HG03108 (cell line): ENCODE measurements around the gene CYP20A1.
"Not testable (repeated sequence)": the region's sequence is repeated elsewhere in the genome, so short reads cannot be mapped to it uniquely, and the experiment has no call there.

Source experiments
- ATAC-seq: cut with Tn5 transposase; IDR thresholded peaks from one replicate; pipeline ENCODE4 v1.9.1; 2021; ENCODE audit warnings: moderate library complexity; ENCODE audit not compliant: unreplicated experiment

The CYP20A1 gene

DNA sequence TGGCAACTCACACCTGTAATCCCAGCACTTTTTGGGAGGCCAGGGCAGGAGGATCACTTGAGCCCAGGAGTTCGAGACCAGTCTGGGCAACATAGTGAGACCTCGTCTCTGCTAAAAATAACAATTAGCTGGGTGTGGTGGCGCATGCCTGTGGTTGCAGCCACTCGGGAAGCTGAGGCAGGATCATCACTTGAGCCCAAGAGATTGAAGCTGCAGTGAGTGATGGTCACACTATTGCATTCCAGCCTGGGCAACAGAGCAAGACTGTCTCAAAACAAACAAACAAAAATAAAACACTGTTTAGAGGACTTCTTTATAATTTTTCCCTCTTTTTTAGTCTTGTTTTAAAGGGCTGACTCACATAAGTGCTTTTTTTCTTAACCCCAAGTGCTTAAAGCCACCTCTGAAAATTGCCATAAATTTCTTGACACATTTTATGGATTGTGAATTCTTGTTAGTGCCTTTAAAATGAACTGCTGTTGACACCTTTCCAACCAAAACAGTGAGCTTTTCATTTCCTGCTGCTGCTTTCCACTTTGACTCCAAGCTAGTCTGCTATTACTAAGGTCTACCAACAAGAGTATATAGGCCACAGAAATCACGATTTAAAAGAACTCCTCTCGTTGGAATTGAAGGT is 41.7 kb downstream of the CYP20A1 start:
- no peak for ATAC-seq

GRCh38 chr2:203282101-203282500 is 43.3 kb downstream of the CYP20A1 start:
- ATAC-seq = no peak

DNA sequence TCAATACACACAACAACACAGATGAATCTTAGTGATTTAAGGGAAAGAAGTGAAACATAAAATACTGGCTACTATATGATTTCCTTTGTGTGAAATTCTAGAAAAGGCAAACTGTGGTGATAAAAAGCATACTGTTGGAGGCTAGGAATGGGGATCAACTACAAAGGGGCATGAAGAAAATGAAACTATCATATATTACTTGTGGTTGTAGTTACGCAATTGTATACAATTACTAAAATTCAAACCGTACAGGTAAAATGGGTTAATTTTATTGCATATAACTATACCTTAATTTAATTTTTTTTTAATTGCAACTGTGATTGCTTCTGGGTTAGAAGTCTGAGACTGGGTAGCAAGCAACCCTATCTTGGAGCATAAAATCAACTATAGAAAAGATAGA is 47.7 kb downstream of the CYP20A1 start:
- no peak for ATAC-seq

GRCh38 chr2:203301667-203302066 is 62.8 kb downstream of the CYP20A1 start:
- no peak for ATAC-seq

- not testable (repeated sequence) for ATAC-seq
Observed at GRCh38 chr2:203302586-203302985, 63.8 kb downstream of the CYP20A1 start.

GRCh38 chr2:203310688-203311436 is 72.0 kb downstream of the CYP20A1 start:
- ATAC-seq = no peak

DNA sequence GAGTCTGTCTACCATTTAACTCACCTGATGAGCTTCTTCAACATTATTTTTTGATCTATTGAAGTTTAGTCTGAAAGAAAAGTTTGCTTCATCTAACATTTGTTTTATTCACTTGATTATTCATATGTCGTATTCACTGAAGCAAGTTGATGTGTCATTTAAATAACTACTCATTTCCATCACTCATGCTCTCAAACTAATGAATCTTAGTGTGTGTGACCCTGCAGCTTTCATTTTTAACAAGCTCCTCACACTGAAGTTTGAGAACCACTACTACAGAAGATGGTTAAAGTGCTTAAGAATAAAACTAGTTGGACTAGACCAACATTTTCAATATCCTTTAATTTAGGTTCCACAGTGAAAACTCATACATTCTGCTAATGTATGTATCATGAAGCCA is 87.5 kb downstream of the CYP20A1 start:
- no peak for ATAC-seq

DNA sequence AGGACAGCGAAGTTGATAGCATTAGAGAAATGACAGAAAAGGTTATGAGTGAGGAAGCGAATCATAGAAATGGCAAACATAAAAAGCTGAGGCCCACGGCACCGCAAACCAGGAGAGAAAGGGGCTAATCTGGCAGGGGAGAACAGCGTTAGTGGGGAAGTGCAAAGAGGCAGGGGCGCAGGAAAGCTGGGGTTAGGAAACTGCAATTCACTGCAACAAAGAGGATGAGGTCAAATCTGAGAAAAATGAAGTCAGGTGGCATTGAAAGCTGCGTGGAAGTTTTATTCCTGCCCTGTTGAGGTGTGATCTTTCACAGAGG is 88.7 kb downstream of the CYP20A1 start:
- no peak for ATAC-seq

DNA sequence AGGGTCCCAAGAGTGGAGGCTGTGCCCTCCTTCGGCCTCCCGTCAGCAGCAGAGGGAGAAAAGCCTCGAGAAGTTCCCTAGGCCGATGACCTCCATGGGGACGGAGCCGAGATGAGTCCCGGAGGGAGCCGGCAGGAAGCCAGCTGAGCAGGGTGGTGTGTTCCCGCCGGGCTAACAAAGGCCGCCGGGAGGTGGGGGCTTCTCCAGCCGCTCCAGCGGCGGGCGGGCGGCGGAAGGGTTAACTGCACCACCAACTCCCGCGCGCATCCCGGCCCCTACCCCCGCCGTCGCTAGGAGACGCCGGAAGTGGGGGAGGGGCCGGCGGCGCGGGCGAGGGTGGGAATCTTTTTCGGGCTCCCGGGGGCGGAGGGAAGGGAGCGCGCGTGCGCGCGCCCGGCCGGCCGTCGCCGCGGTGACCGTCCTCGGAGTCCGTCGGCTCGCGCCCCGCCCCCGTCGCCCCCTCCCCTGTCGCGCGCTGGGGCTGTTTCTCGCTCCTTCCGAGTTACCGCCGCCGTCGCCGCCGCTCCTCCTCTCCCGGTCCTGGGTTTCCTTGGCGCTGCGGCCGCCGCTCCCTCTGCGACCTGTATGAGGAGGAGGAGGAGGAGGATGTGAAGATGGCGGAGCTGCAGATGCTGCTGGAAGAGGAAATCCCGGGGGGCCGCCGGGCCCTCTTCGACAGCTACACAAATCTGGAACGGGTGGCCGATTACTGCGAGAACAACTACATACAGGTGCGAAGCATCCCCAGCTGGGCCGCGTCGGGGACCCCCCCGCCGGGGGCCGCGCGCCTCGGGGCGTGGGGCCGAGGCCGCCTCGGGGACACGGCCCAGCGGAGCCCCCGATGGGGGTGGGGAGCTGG is 89.3 kb downstream of the CYP20A1 start, which contains the start of gene ABI2:
Gene ABI2, plus strand, starts transcription at position 494 of the 859 bp plus-strand sequence. Its CDS starts 121 bp downstream, at position 615.
- ATAC-seq = peak; percentile 66

DNA sequence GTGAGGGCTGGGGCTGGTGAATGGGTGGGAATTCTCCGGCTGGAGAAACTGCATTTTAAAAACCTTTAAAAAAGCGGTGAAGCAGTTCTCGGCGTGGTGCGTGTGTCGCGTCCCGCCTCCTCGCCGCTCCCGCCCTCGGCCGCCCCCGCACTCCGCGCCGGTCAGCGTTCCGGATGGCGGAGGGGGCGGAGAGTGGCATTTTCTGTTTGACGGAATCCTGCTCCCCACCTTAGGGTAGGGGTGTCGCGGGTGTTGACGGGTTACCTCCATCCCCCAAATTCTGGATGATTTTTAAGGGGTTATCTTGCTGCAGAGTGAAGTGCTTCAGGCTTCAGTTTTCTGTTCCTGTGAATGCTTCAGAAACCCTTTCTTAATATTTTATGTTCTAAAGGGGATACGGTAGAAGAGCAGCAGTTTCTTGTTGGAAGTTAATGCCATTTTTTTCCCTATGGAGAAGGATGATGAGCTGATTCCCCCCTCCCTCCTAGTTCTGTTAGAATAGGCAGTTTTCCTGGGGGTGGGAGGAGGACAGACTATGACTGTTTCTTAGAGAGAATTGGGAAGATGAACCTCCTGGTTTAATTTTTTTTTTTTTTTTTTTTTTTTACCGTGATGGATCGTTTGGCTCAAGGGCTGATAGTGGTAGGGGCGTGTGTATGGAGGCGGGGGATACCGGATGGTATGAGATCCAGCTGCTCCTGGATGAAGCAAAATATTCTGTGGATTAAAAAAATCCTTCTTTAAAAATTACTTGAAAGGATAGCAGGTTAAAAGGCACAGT is 90.1 kb downstream of the CYP20A1 start:
- peak; percentile 48 for ATAC-seq

- no peak for ATAC-seq
Observed at GRCh38 chr2:203330434-203330833, 91.6 kb downstream of the CYP20A1 start.

- no peak for ATAC-seq
Observed at GRCh38 chr2:203338322-203338721, 99.5 kb downstream of the CYP20A1 start.

DNA sequence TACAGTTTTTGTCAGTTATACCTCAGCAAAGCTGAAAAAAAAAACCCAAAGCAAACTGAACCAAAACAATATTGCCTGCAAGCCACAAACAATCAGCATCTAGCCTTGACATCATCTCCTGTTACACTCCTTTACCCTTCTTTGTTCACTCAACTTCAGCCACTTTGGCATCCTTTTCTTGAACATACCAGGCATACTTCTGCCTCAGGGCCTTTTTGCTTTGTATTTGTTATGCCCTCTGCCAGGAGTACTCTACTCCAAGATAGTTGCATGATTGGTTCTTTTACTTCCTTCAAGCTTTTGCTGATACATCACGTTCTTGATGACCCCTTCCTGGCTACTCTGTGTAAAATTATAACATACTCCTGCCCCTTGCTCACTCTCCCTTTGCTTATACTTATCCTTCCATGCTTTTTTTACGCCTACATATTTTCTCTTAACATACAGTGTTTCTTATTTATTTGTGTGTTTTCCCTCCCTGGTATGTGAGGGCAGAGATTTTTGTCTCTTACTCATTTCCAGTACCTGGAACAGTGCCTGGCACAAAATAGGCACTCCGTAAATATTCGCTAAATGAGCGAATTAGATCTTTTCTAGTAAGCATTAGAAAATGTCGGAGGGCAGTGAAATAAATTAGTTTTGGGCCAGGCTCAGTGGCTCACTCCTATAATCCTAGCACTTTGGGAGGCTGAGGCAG is 102.1 kb downstream of the CYP20A1 start:
- ATAC-seq = no peak

DNA sequence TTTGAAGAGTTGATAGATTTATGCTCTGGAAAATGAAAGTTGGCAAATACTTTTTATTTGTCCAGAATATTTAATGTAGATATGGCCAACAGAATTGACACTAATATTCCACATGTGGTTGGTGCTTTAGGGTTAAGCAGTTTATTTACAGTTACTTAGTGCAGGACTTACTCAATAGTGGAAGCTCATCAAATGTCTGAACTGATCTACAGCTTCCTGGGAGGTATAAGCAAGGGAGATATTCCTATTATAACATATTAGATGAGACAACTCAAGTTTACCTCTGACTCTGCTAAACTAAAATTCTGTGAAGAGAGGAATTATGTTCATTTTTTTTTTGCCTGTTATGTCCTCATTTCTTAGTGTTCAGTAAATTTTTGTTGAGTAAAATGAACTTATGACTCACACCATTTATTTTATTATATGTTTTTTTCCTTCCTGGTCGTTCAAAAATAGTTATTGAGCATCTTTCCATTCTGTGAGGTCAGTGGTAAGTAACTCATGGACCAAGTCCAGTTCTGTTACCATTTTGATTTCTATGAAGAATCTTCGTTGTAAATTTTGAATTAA is 103.0 kb downstream of the CYP20A1 start:
- no peak for ATAC-seq

- ATAC-seq = not testable (repeated sequence)
Observed at GRCh38 chr2:203342374-203342773, 103.6 kb downstream of the CYP20A1 start.

GRCh38 chr2:203344667-203345066 is 105.8 kb downstream of the CYP20A1 start:
- no peak for ATAC-seq

GRCh38 chr2:203346612-203347011 is 107.8 kb downstream of the CYP20A1 start:
- no peak for ATAC-seq

DNA sequence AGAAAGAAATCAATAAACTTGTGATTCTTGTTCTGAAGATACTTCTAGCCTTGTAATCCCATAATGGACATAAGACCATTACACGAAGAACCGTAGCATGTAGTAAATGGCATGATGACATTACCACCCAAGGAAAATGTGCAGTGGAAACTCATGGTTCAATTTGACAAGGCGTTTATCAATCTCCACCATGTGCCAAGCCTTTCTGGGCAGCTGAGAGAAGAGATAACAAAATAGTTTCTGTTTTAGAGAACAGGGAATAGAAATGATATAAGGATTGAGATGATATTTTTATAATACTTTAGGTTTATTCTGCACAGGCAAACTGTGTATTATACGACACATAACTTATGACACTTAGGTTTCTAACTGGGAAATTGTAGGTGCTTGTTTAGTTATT is 108.6 kb downstream of the CYP20A1 start:
- no peak for ATAC-seq

DNA sequence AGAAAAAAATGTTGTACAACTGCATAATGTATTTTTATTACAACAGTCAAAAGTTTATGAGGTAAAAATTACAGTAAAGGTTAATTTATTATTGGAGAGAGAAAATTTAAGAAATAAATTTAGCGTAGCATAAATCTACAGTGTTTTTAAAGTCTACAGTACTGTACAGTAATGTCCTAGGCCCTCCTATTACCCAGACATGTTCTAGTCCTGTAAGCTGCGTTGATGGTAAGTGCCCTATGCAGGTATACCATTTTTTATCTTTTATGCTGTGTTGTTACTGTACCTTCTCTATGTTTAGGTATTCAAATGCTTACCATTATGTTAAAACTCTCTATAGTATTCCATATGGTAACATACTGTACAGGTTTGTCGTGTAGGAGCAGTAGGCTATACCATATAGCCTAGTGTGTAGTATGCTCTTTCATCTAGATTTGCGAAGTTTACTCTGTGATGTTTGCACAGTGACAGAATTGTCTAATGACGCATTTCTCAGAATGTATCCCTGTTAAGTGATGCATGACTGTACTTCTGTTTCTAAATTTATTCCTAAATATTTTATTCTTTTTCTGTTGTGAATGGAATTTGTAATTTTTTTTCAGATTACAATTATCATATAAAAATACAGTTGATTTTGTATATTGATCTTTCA is 113.9 kb downstream of the CYP20A1 start:
- ATAC-seq = no peak
